Karpas-422 (cell line): ENCODE results near the gene COQ10A. TPM values are rescaled to one million over a fixed set of nuclear protein-coding genes. Genes with fewer than 3 reads are reported as not detected.

Experiments used
- DNase-seq: peaks from one replicate; pipeline ENCODE4 v3.0.0-alpha.2; 2015
- H2AFZ ChIP-seq: fragments of 200-600 bp; sonication (generic); 2 replicates; pipeline ENCODE4 v1.6.1; 2014; ENCODE audit warnings: antibody characterized with exemption, low read length, mixed read lengths
- H3K27ac ChIP-seq: fragments of 200-600 bp; sonication (generic); 2 replicates; pipeline ENCODE4 v1.5.1; 2014; ENCODE audit warnings: mild to moderate bottlenecking, low read length, moderate library complexity
- H3K27me3 ChIP-seq: fragments of 200-600 bp; sonication (generic); 2 replicates; pipeline ENCODE4 v1.6.1; 2014; ENCODE audit warnings: low read length, mixed read lengths
- H3K36me3 ChIP-seq: fragments of 200-600 bp; sonication (generic); 2 replicates; pipeline ENCODE4 v1.6.1; 2014; ENCODE audit warnings: low read length, mixed read lengths; ENCODE audit not compliant: insufficient read depth
- H3K4me1 ChIP-seq: fragments of 200-600 bp; sonication (generic); 2 replicates; pipeline ENCODE4 v1.6.1; 2014; ENCODE audit warnings: mild to moderate bottlenecking, low read length, mixed read lengths
- H3K4me2 ChIP-seq: fragments of 200-600 bp; sonication (generic); 2 replicates; pipeline ENCODE4 v1.6.1; 2014; ENCODE audit warnings: low read length, low read depth, mild to moderate bottlenecking; ENCODE audit not compliant: poor library complexity, severe bottlenecking
- H3K4me3 ChIP-seq: fragments of 200-600 bp; sonication (generic); 2 replicates; pipeline ENCODE4 v1.5.1; 2014; ENCODE audit warnings: mild to moderate bottlenecking, antibody characterized with exemption, low read length, mixed read lengths
- H3K79me2 ChIP-seq: fragments of 200-600 bp; sonication (generic); 2 replicates; pipeline ENCODE4 v1.6.1; 2014; ENCODE audit warnings: mild to moderate bottlenecking, low read length, mixed read lengths
- H3K9ac ChIP-seq: fragments of 200-600 bp; sonication (generic); 2 replicates; pipeline ENCODE4 v1.6.0; 2014; ENCODE audit warnings: low read length
- H3K9me2 ChIP-seq: fragments of 200-600 bp; sonication (generic), shearing (Covaris generic); replicated peaks from 2 replicates; pipeline ENCODE4 v1.6.0; 2014; ENCODE audit warnings: mild to moderate bottlenecking, low read length, moderate library complexity; ENCODE audit not compliant: insufficient read depth
- H3K9me3 ChIP-seq: fragments of 300-700, 200-600 bp; sonication (generic); 2 replicates; pipeline ENCODE4 v1.6.1; 2014; ENCODE audit warnings: low read length, mixed read lengths
- H4K20me1 ChIP-seq: fragments of 200-600 bp; sonication (generic); 2 replicates; pipeline ENCODE4 v1.6.1; 2014; ENCODE audit warnings: mild to moderate bottlenecking, antibody characterized with exemption, low read length, low read depth; ENCODE audit not compliant: insufficient read depth
- total RNA-seq: library from RNA; depleted of rRNA; stranded (reverse); fragments of >200 nt; shearing (Covaris generic); gene quantifications from 2 replicates; pipeline ENCODE4 v1.2.3, GENCODE V29; 2014; ENCODE audit warnings: low replicate concordance; rRNA removed

Gene COQ10A
- 32.7 and 38.9 TPM in 2 replicates for total RNA-seq

DNA sequence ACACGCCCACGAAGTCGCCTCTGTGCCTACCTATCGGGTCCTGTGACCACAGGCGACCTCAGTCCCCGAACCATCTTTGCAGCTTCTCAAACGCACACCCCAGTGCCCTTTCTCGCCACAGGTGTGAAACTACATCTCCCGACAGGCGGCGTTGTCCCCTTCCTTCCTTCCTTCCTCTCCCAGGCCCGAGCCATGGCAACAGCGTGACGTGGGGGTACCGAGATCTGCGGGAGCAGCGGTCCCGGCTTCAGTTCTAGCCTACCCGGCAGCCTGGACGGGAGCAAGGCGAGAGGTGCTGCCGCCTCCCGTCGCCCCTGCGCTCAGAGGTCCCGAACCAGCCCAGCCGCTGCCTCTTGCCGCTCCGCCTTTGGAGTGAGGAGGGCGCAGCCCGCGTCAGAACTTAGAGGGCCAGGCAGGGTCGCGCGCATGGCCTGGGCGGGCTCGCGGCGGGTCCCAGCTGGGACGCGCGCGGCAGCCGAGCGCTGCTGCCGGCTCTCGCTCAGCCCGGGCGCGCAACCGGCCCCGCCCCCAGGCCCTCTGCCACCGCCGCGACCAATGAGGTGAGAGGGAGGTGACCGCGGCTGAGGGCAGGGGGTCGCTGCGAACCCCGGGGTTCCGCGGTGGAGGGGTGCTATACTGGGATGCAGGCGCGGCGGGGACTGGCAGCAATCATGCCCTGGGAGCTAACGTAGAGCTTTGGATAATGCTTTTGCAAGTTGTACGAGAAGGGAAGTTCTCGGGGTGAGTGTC, at the start of gene COQ10A:
Gene COQ10A, plus strand, starts transcription at position 250 of the 750 bp plus-strand sequence. Its CDS starts 177 bp downstream, at position 427.
- Histone ChIP-seq H3K4me1 (peaks cover 18% of the 10 kb centered on the region), H3K9ac (peak within 1 kb of the TSS; percentile 89), H3K4me3 (peak within 1 kb of the TSS; percentile 86), H3K9me2 (no peaks in the 10 kb centered on the region), H3K27ac (peak within 1 kb of the TSS; percentile 71), H4K20me1 (no peaks in the 10 kb centered on the region), H3K9me3 (no peaks in the 10 kb centered on the region), H2AFZ (peak within 1 kb of the TSS; percentile 64), H3K36me3 (peaks cover 4% of the 10 kb centered on the region; the same call in 1 of the 2 replicates), H3K4me2 (peak within 1 kb of the TSS; percentile 97), H3K27me3 (no peaks in the 10 kb centered on the region), H3K79me2 (peaks cover 8% of the 10 kb centered on the region)
- DNase-seq = peak; percentile 95

DNA sequence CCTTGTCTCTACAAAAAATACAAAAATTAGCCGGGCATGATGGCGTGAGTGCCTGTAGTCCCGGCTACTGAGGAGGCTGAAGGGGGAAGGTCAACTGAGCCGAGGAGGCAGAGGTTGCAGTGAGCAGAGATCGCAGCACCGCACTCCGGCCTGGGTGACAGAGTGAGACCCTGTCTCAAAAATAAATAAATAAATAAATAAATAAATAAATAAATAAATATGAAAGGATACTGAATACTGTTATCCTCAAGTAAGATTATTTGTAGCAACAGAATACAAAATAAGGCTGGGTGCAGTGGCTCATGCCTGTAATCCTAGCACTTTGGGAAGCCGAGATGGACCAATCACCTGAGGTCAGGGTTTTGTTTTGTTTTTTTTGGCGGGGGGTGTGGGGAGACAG, 46.9 kb upstream of the COQ10A start:
- H3K4me1 ChIP-seq = peaks cover 28% of the 10 kb centered on the region
- no peaks in the 10 kb centered on the region for H3K27me3 ChIP-seq
- H4K20me1 ChIP-seq = no peaks in the 10 kb centered on the region
- H3K4me3 ChIP-seq = no peak overlapping the region
- H3K9me2 ChIP-seq = no peaks in the 10 kb centered on the region
- peaks cover 4% of the 10 kb centered on the region; the same call in 1 of the 2 replicates for H3K36me3 ChIP-seq
- H3K9ac ChIP-seq = no peak overlapping the region
- H3K79me2 ChIP-seq = peaks cover 51% of the 10 kb centered on the region
- H3K4me2 ChIP-seq = peak overlapping the region; percentile 95
- H2AFZ ChIP-seq = no peak overlapping the region
- DNase-seq = no peak
- H3K9me3 ChIP-seq = no peaks in the 10 kb centered on the region
- H3K27ac ChIP-seq = 0 out of 2 replicates have a peak overlapping the region, but pooled peaks have one; percentile 86

DNA sequence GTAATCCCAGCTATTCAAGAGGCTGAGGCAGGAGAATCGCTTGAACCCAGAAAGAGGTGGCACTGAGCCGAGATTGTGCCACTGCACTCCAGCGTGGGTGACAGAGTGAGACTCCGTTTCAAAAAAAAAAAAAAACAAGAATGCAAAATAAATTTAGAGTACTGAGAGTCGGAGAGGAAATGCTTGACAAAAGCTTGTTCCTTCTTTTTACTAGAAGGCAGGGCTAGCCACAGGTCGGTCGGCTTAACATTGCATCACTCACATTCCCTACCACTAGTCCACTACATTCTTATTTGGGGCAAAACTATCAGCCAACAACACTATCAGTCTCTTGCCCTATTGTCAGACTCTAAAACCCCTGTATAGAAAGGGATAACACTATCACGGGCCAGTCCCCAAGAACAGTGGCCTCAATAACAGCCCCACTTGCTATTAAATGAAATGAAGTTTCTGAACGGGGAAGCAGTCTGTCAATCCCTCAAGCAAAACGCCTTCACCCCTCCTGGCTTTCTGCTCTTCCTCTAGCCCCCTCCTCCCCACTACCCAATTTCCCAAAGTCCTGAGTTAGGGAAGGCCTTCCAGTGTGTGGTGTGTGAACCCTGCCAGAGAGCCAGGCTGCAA, 46.0 kb upstream of the COQ10A start:
- Histone ChIP-seq H3K4me2 (peak overlapping the region; percentile 95), H3K79me2 (peaks cover 56% of the 10 kb centered on the region)
- peak; percentile 68 for DNase-seq

DNA sequence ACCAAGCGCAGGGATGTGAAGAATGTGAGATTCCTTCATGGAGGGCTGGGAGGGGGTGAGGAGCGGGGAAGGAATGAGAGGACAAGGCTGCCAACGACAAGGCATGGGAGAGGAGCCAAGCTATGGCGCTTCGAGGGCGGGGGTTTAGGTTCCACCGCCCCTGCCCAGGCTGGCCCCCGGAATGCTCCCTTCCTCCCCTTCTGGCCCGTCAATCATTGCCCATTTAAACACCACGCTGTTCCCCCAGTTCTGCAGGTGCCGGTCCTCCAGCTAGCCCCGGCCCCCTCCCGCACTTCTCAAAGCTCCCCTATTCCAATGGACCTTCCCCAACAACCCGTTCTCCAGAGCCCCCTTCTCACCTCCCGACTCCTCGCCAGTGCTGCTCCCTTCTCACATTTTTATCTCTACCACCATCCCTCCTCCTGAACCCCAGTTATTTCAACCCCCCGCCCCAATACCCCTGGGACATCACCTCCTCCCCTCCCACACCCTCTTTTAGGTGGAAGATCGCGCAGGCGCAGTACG, 45.4 kb upstream of the COQ10A start:
- Histone ChIP-seq H2AFZ (peak overlapping the region; percentile 90), H3K36me3 (peaks cover 4% of the 10 kb centered on the region; the same call in 1 of the 2 replicates), H3K4me2 (peak overlapping the region; percentile 95), H3K9ac (peak overlapping the region; percentile 86), H3K79me2 (peaks cover 52% of the 10 kb centered on the region), H3K4me1 (peaks cover 37% of the 10 kb centered on the region), H4K20me1 (no peaks in the 10 kb centered on the region), H3K27me3 (no peaks in the 10 kb centered on the region), H3K27ac (peak overlapping the region; percentile 86), H3K9me3 (no peaks in the 10 kb centered on the region), H3K4me3 (peak overlapping the region; percentile 91), H3K9me2 (no peaks in the 10 kb centered on the region)
- DNase-seq = no peak

More for the DNA sequence above, 46.0 kb upstream of the COQ10A start:
- H3K27me3 ChIP-seq = no peaks in the 10 kb centered on the region
- H3K27ac ChIP-seq = peak overlapping the region; percentile 86
- H3K4me3 ChIP-seq = peak overlapping the region; percentile 91
- H4K20me1 ChIP-seq = no peaks in the 10 kb centered on the region
- H3K9me3 ChIP-seq = no peaks in the 10 kb centered on the region
- H3K9ac ChIP-seq = peak overlapping the region; percentile 86
- no peak overlapping the region for H2AFZ ChIP-seq
- peaks cover 37% of the 10 kb centered on the region for H3K4me1 ChIP-seq
- no peaks in the 10 kb centered on the region for H3K9me2 ChIP-seq
- peaks cover 4% of the 10 kb centered on the region; the same call in 1 of the 2 replicates for H3K36me3 ChIP-seq

DNA sequence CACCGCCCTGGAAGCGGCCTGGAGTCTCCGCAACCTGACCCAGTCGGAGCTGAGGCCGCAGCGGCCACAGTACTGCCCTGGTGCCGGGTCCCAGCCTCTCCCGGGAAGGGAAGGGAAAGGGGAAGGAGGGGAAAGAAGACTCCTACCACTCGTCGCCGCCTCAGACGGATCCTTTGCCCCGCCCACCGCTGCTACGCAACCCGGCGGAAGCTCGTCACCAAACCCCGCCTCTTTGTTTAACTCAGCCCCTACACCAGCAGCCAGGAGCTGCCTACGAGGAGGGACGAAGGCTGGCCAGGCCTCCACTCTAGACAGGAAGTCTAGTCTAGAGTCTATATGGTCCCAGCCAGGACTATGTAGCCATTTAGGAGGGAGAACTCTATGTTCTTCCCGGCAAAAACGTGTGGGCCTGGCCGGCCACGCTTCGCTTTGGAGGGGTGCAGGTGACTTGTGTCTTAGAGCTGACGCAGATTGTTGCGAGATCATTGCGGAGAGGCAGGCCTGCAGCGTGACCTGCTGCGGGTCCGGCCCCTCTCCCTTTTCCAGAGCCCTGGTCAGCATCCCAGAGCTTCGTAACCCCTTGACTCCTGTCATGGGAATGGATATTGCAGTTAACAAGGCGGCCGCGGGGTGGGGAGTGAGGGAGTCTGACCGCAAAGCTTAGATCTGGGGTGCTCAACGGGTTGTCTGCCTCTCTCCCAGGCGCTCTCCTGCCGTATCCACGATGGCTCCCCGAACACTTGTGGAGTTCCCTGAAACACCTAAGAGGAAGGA, 44.8 kb upstream of the COQ10A start, which contains the start of gene RNF41:
Gene RNF41, minus strand, starts transcription at position 166 of the 774 bp plus-strand sequence. CDS start 7,875 bp downstream, outside the sequence.
- no peaks in the 10 kb centered on the region for H4K20me1 ChIP-seq
- no peaks in the 10 kb centered on the region for H3K27me3 ChIP-seq
- H3K9me3 ChIP-seq = no peaks in the 10 kb centered on the region
- peaks cover 49% of the 10 kb centered on the region for H3K79me2 ChIP-seq
- H3K4me1 ChIP-seq = peaks cover 37% of the 10 kb centered on the region
- peak within 1 kb of the TSS; percentile 91 for H3K4me3 ChIP-seq
- DNase-seq = peak; percentile 98
- peak within 1 kb of the TSS; percentile 90 for H2AFZ ChIP-seq
- H3K4me2 ChIP-seq = peak within 1 kb of the TSS; percentile 95
- H3K9me2 ChIP-seq = no peaks in the 10 kb centered on the region
- peak within 1 kb of the TSS; percentile 86 for H3K27ac ChIP-seq
- peak within 1 kb of the TSS; percentile 86 for H3K9ac ChIP-seq
- H3K36me3 ChIP-seq = 0 out of 2 replicates have a peak, but pooled peaks cover 3% of the 10 kb centered on the region

DNA sequence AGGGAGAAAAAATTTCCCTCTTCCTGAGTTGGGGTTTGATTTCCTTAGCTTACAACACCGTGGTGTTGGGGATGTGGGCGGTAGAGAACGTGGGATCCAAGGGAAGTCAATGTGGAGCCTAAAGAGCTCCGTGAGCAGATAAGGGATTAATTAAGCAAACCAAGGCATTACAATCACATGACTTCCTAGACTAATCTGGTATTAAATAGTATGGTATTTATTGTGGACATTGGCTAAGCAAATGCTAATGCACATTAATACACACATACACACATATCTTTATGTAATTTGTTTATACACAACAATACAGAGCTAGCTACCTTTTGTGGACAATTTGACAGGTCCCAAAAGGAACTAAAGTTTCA, 44.2 kb upstream of the COQ10A start:
- peak overlapping the region; percentile 86 for H3K9ac ChIP-seq
- DNase-seq = no peak
- no peaks in the 10 kb centered on the region for H3K9me3 ChIP-seq
- H3K9me2 ChIP-seq = no peaks in the 10 kb centered on the region
- 0 out of 2 replicates have a peak, but pooled peaks cover 3% of the 10 kb centered on the region for H3K36me3 ChIP-seq
- peak overlapping the region; percentile 95 for H3K4me2 ChIP-seq
- no peaks in the 10 kb centered on the region for H3K27me3 ChIP-seq
- peak overlapping the region; percentile 86 for H3K27ac ChIP-seq
- peaks cover 37% of the 10 kb centered on the region for H3K4me1 ChIP-seq
- no peak overlapping the region for H2AFZ ChIP-seq
- H4K20me1 ChIP-seq = no peaks in the 10 kb centered on the region
- peak overlapping the region; percentile 91 for H3K4me3 ChIP-seq
- peaks cover 46% of the 10 kb centered on the region for H3K79me2 ChIP-seq

DNA sequence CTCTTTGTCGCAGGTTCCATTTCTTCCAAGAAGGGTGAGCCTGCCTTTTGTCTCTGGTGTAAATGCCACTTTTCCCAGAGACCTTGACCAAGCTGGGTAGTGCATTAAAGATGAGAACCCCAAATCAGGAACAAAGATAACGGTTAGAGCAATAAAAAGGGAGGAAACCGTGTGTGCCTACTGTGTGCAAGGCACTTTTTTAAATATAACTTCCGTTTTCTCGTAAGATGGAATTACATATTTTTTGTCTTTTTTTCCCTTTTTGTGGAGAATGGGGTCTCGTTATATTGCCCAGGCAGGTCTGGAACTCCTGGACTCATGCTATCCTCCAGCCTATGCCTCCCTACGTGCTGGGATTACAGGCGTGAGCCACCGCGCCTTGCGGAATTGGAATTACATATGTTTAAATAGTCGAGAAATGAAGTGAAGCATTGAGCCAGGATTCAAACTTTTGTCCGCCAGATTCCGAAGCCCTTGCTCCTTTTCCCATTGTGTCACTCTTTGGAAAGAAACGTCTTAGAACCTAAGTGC, 43.1 kb upstream of the COQ10A start:
- no peaks in the 10 kb centered on the region for H3K27me3 ChIP-seq
- H3K9ac ChIP-seq = peak overlapping the region; percentile 69
- no peaks in the 10 kb centered on the region for H3K9me3 ChIP-seq
- peak overlapping the region; percentile 47 for H2AFZ ChIP-seq
- no peak for DNase-seq
- 0 out of 2 replicates have a peak, but pooled peaks cover 3% of the 10 kb centered on the region for H3K36me3 ChIP-seq
- H3K4me2 ChIP-seq = peak overlapping the region; percentile 95
- peak overlapping the region; percentile 93 for H3K4me3 ChIP-seq
- peaks cover 37% of the 10 kb centered on the region for H3K4me1 ChIP-seq
- peaks cover 41% of the 10 kb centered on the region for H3K79me2 ChIP-seq
- peak overlapping the region; percentile 32 for H3K27ac ChIP-seq
- no peaks in the 10 kb centered on the region for H3K9me2 ChIP-seq
- no peaks in the 10 kb centered on the region for H4K20me1 ChIP-seq
